Stimulated activated CD8-positive, alpha-beta memory T cell treated with anti-CD3 and anti-CD28 coated beads, Interleukin-7, amount 100 ng/mL, for 24 hours (primary cell): Measurements from ENCODE around the gene ITGB7.
A peak's percentile ranks its signal among the peaks of the same experiment; 100 is the strongest.
"Not testable (repeated sequence)": the region's sequence is repeated elsewhere in the genome, so short reads cannot be mapped to it uniquely, and the experiment has no call there.

Experiments used
- DNase-seq: peaks from one replicate; pipeline ENCODE4 v3.0.0-alpha.2; 2020; ENCODE audit warnings: low read depth

ITGB7 gene

GRCh38 chr12:53217051-53217930 is 10.2 kb upstream of the ITGB7 start:
- DNase-seq = no peak

- no peak for DNase-seq
Measured at GRCh38 chr12:53215497-53215896, 8.4 kb upstream of the ITGB7 start.

GRCh38 chr12:53214687-53215455 is 7.8 kb upstream of the ITGB7 start:
- DNase-seq = no peak

- no peak for DNase-seq
Measured at GRCh38 chr12:53214221-53214620, 7.2 kb upstream of the ITGB7 start.

GRCh38 chr12:53213348-53213747 is 6.3 kb upstream of the ITGB7 start:
- DNase-seq = peak; percentile 74

GRCh38 chr12:53212931-53213330 is 5.9 kb upstream of the ITGB7 start:
- DNase-seq = no peak

GRCh38 chr12:53211476-53212381 is 4.7 kb upstream of the ITGB7 start:
- no peak for DNase-seq

GRCh38 chr12:53210843-53211242 is 3.8 kb upstream of the ITGB7 start:
- no peak for DNase-seq

GRCh38 chr12:53208877-53209463 is 1.9 kb upstream of the ITGB7 start:
- no peak for DNase-seq

- no peak for DNase-seq
Measured at GRCh38 chr12:53208435-53208834, 1.4 kb upstream of the ITGB7 start.

GRCh38 chr12:53205747-53206419 is 1.2 kb downstream of the ITGB7 start:
- no peak for DNase-seq

- DNase-seq = no peak
Measured at GRCh38 chr12:53204351-53204750, 2.7 kb downstream of the ITGB7 start.

GRCh38 chr12:53202316-53202715 is 4.7 kb downstream of the ITGB7 start:
- not testable (repeated sequence) for DNase-seq

- no peak for DNase-seq
Measured at GRCh38 chr12:53201639-53202038, 5.4 kb downstream of the ITGB7 start.

- DNase-seq = no peak
Measured at GRCh38 chr12:53201177-53201541, 5.9 kb downstream of the ITGB7 start.

- no peak for DNase-seq
Measured at GRCh38 chr12:53200458-53201176, 6.4 kb downstream of the ITGB7 start.

- no peak for DNase-seq
Measured at GRCh38 chr12:53200107-53200457, 7.0 kb downstream of the ITGB7 start.

GRCh38 chr12:53199700-53200099 is 7.4 kb downstream of the ITGB7 start:
- no peak for DNase-seq

GRCh38 chr12:53198486-53199110 is 8.5 kb downstream of the ITGB7 start:
- DNase-seq = no peak

- no peak for DNase-seq
Measured at GRCh38 chr12:53197011-53197640, 9.9 kb downstream of the ITGB7 start.
